ENCODE data around the gene SELENOM. TPM values are rescaled to one million over a fixed set of nuclear protein-coding genes. Genes with fewer than 3 reads are reported as not detected.

The SELENOM gene
- total and polyA plus RNA-seq, 2 donors (not counting 1 experiment from before 2014, with no cell fraction given), result 23.6 to 43.3 TPM

DNA sequence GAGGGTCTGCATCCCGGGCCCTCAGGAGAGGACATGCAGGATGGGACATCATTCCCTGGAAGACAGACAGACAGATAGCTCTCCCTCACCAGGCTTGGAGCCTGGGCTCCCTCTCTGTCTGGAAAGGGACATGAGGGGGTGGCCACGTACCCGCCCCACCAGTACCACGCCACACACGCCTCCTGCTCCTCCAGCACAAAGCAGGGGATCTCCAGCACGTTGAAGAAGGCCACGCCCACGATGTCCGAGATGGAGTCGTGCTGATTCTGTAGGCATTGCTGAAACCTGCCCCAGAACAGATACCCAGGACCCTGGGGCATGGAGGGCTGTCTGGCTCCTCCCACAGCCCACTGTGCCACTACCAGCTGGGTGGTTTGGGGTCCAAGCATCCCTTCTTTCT lies 30.8 kb upstream of the SELENOM start:
- H3K27ac Mint-ChIP-seq, result no peak overlapping the region
- ATAC-seq (ENCODE audit: low read depth) (no peak), DNase-seq (no peak)
- ChIA-PET POLR2A (no interaction called here), CTCF (no interaction called here)
- H3K9ac ChIP-seq (ENCODE audit: low read length), result no peak overlapping the region
- H3K9me3 ChIP-seq (ENCODE audit: control extremely low read depth in 1 of 3, control insufficient read depth in 2 of 3, insufficient read depth in 1 of 3, low read length in 2 of 3), result no peaks in the 10 kb centered on the region
- WGBS (ENCODE audit: insufficient coverage), result 78% methylated on average over 10 of the region's 10 CpGs
- H4K20me1 ChIP-seq (ENCODE audit: control insufficient read depth, insufficient read depth, low read length, poor library complexity, severe bottlenecking), result no peaks in the 10 kb centered on the region
- TF ChIP-seq, protein P1, sequence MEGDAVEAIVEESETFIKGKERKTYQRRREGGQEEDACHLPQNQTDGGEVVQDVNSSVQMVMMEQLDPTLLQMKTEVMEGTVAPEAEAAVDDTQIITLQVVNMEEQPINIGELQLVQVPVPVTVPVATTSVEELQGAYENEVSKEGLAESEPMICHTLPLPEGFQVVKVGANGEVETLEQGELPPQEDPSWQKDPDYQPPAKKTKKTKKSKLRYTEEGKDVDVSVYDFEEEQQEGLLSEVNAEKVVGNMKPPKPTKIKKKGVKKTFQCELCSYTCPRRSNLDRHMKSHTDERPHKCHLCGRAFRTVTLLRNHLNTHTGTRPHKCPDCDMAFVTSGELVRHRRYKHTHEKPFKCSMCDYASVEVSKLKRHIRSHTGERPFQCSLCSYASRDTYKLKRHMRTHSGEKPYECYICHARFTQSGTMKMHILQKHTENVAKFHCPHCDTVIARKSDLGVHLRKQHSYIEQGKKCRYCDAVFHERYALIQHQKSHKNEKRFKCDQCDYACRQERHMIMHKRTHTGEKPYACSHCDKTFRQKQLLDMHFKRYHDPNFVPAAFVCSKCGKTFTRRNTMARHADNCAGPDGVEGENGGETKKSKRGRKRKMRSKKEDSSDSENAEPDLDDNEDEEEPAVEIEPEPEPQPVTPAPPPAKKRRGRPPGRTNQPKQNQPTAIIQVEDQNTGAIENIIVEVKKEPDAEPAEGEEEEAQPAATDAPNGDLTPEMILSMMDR (IDR thresholded peaks at IDR 0.05), result no peak
- TF ChIP-seq EZH2 (IDR thresholded peaks at IDR 0.05; ENCODE audit: borderline replicate concordance, insufficient read depth, low read depth, low read length, poor library complexity, severe bottlenecking), result no peak
- no peaks in the 10 kb centered on the region for H3K36me3 ChIP-seq (replicated peaks in 1 of 2; ENCODE audit: control extremely low read depth in 1 of 2, control insufficient read depth in 1 of 2, extremely low read depth in 1 of 2, insufficient read depth in 2 of 2, low read length in 1 of 2)
- no peak overlapping the region for H2AFZ ChIP-seq (ENCODE audit: insufficient read depth, low read depth, low read length, poor library complexity, severe bottlenecking)
- H3K4me1 ChIP-seq (ENCODE audit: control insufficient read depth in 2 of 2, insufficient read depth in 2 of 2, low read length in 2 of 2), result no peaks in the 10 kb centered on the region
- intact Hi-C loops (cut with micrococcal nuclease), result no loop called here
- no peak overlapping the region for H3K4me3 Mint-ChIP-seq
- H3K4me1 Mint-ChIP-seq, result no peaks in the 10 kb centered on the region
- peaks cover 0 to 10% (median 0%) of the 10 kb centered on the region in 4 experiments for H3K27me3 ChIP-seq (replicated peaks in 1 of 4; ENCODE audit: control extremely low read depth in 1 of 4, control insufficient read depth in 3 of 4, insufficient read depth in 4 of 4, low read length in 3 of 4)
- H3K27me3 Mint-ChIP-seq, result peaks cover 3% of the 10 kb centered on the region
- no peaks in the 10 kb centered on the region for H3K79me2 ChIP-seq (ENCODE audit: control insufficient read depth, insufficient read depth, low read length)
- H3K27ac ChIP-seq (ENCODE audit: low read length in 2 of 2), result no peak overlapping the region
- H3K9me3 Mint-ChIP-seq (ENCODE audit: insufficient read depth), result no peaks in the 10 kb centered on the region
- H3K4me2 ChIP-seq (replicated peaks; ENCODE audit: low read depth, low read length, poor library complexity, severe bottlenecking), result no peak overlapping the region
- no peak overlapping the region for H3K4me3 ChIP-seq (ENCODE audit: control extremely low read depth in 1 of 5, extremely low read depth in 1 of 5, insufficient read depth in 1 of 5, low read depth in 2 of 5, low read length in 4 of 5)

DNA sequence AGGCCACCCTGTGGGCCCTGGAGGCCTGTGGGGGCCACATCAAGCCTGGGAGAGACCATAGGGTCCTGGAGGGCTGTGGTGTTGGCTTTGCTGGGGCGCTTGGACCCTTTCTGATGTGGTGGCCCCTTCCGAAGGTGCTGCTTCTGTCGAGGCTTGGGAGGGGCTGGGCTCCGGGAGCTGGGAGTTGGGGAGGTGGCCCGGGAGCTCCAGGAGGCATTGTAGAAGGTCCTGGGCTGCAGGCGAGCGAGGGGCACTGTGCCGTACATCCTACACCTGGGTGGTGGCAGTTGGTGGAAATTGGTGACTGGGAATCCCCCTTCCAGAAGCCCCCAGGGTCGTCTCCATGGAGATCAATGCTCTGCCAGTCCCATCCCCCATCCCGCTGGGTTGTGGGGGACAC lies 30.4 kb upstream of the SELENOM start:
- H3K4me3 Mint-ChIP-seq, result no peak overlapping the region
- intact Hi-C loops (cut with micrococcal nuclease), result no loop called here
- H3K27me3 ChIP-seq (replicated peaks in 1 of 4; ENCODE audit: control extremely low read depth in 1 of 4, control insufficient read depth in 3 of 4, insufficient read depth in 4 of 4, low read length in 3 of 4), result peaks cover 0 to 10% (median 0%) of the 10 kb centered on the region in 4 experiments
- H3K4me1 Mint-ChIP-seq, result no peaks in the 10 kb centered on the region
- no peaks in the 10 kb centered on the region for H4K20me1 ChIP-seq (ENCODE audit: control insufficient read depth, insufficient read depth, low read length, poor library complexity, severe bottlenecking)
- no peaks in the 10 kb centered on the region for H3K9me3 ChIP-seq (ENCODE audit: control extremely low read depth in 1 of 3, control insufficient read depth in 2 of 3, insufficient read depth in 1 of 3, low read length in 2 of 3)
- H3K4me3 ChIP-seq (ENCODE audit: control extremely low read depth in 1 of 5, extremely low read depth in 1 of 5, insufficient read depth in 1 of 5, low read depth in 2 of 5, low read length in 4 of 5), result no peak overlapping the region
- H3K27me3 Mint-ChIP-seq, result peaks cover 2% of the 10 kb centered on the region
- DNase-seq (no peak), ATAC-seq (ENCODE audit: low read depth) (no peak)
- CTCF ChIA-PET, result no interaction called here
- H3K27ac Mint-ChIP-seq, result no peak overlapping the region
- no peaks in the 10 kb centered on the region for H3K4me1 ChIP-seq (ENCODE audit: control insufficient read depth in 2 of 2, insufficient read depth in 2 of 2, low read length in 2 of 2)
- POLR2A ChIA-PET, result no interaction called here
- no peaks in the 10 kb centered on the region for H3K79me2 ChIP-seq (ENCODE audit: control insufficient read depth, insufficient read depth, low read length)
- H3K4me2 ChIP-seq (replicated peaks; ENCODE audit: low read depth, low read length, poor library complexity, severe bottlenecking), result no peak overlapping the region
- no peak overlapping the region for H3K27ac ChIP-seq (ENCODE audit: low read length in 2 of 2)
- 78% methylated on average over 9 of the region's 10 CpGs for WGBS (ENCODE audit: insufficient coverage)
- TF ChIP-seq, protein P1 (IDR thresholded peaks at IDR 0.05), result no peak
- no peak for TF ChIP-seq EZH2 (IDR thresholded peaks at IDR 0.05; ENCODE audit: borderline replicate concordance, insufficient read depth, low read depth, low read length, poor library complexity, severe bottlenecking)
- no peaks in the 10 kb centered on the region for H3K36me3 ChIP-seq (replicated peaks in 1 of 2; ENCODE audit: control extremely low read depth in 1 of 2, control insufficient read depth in 1 of 2, extremely low read depth in 1 of 2, insufficient read depth in 2 of 2, low read length in 1 of 2)
- no peaks in the 10 kb centered on the region for H3K9me3 Mint-ChIP-seq (ENCODE audit: insufficient read depth)
- H2AFZ ChIP-seq (ENCODE audit: insufficient read depth, low read depth, low read length, poor library complexity, severe bottlenecking), result no peak overlapping the region
- H3K9ac ChIP-seq (ENCODE audit: low read length), result no peak overlapping the region
